HS-5 (cell line): Measurements from ENCODE around the gene TNS3.

Experiments
- DNase-seq: peaks from one replicate; pipeline ENCODE4 v3.0.0-alpha.2; 2012; ENCODE audit warnings: low read depth

Gene TNS3

GRCh38 chr7:47521816-47522561, 59.9 kb downstream of the TNS3 start:
- no peak for DNase-seq

GRCh38 chr7:47521011-47521795, 60.7 kb downstream of the TNS3 start:
- no peak for DNase-seq

- DNase-seq = no peak
Measured at GRCh38 chr7:47520406-47520805, 61.5 kb downstream of the TNS3 start.

- DNase-seq = no peak
Measured at GRCh38 chr7:47518827-47519226, 63.1 kb downstream of the TNS3 start.

- DNase-seq = no peak
Measured at GRCh38 chr7:47517821-47518480, 64.0 kb downstream of the TNS3 start.

GRCh38 chr7:47516985-47517600, 64.8 kb downstream of the TNS3 start:
- no peak for DNase-seq

GRCh38 chr7:47516386-47516785, 65.5 kb downstream of the TNS3 start:
- no peak for DNase-seq

- no peak for DNase-seq
Measured at GRCh38 chr7:47515305-47515834, 66.5 kb downstream of the TNS3 start.

GRCh38 chr7:47514818-47515217, 67.1 kb downstream of the TNS3 start:
- DNase-seq = no peak

GRCh38 chr7:47514367-47514766, 67.5 kb downstream of the TNS3 start:
- no peak for DNase-seq

GRCh38 chr7:47513741-47514241, 68.1 kb downstream of the TNS3 start:
- no peak for DNase-seq

- DNase-seq = no peak
Measured at GRCh38 chr7:47512481-47513176, 69.3 kb downstream of the TNS3 start.

- no peak for DNase-seq
Measured at GRCh38 chr7:47511699-47512370, 70.1 kb downstream of the TNS3 start.

GRCh38 chr7:47510786-47511185, 71.1 kb downstream of the TNS3 start:
- no peak for DNase-seq

GRCh38 chr7:47510192-47510591, 71.7 kb downstream of the TNS3 start:
- no peak for DNase-seq

GRCh38 chr7:47509571-47509970, 72.3 kb downstream of the TNS3 start:
- DNase-seq = no peak

GRCh38 chr7:47508389-47509380, 73.2 kb downstream of the TNS3 start:
- no peak for DNase-seq

GRCh38 chr7:47507522-47507921, 74.4 kb downstream of the TNS3 start:
- DNase-seq = no peak
